Measurements from ENCODE around the gene DOCK9.

The DOCK9 gene

DNA sequence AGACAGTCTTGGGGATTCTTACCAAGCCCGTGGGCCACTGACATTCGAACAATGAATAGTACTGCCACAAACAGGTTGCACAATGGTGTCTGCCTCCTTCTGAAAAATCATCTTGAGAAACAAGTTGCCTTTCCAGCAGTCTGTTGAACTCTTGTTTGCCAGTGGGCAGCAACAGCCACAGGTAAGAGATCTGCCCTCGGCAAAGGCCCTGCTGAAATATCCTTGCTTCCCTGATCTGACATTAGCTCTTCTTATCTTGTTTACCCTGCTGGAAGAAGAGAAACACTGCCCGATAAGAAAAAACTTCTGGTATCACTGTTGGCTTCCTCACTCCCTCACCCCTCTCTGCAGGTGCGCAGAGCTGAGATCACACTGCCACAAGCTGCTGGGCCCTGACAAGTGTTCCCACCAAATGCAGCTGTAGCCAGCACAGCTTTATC lies 2.0 kb downstream of the DOCK9 start:
- DNase-seq (ENCODE audit: low read depth, low spot score): no peak

DNA sequence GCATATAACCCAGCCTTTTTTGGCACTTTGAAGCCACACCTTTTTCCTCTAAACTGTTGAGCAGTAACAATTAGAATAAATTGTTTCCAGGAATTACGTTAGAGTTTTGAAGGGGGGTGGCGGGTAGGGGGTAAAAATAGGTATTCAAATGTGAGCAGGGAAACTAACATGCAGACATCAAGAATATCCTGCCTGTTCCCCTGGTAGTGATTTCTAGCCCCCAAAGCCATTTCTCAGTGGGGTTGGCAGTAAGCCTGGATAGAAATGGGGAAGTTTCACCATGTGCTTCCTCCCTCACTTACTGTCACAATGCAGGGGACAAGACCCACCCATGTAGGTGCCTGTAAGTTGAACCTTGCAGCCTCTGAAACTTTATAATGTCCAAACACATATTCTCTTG lies 3.8 kb downstream of the DOCK9 start:
- DNase-seq (ENCODE audit: low read depth, low spot score): no peak

DNA sequence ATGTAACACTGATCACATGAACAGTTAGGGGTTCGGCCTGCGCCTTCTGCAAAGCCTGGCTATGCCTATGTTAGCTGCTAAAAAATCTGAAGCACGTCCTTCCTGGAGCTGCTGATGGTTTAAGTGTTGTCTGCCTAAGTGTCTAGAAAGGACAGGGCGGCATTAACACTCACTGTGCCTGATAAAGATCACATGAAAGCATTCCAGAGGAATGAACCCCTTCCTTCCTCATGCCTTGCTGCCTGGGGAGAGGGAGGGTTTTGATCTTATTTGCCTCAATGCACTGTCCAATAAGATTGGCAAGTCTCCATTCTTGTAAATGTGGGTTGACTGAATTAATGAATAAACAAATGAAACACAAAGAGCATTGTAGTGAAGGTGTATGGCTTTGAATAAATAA lies 5.2 kb downstream of the DOCK9 start:
- DNase-seq (ENCODE audit: low read depth, low spot score): no peak

DNA sequence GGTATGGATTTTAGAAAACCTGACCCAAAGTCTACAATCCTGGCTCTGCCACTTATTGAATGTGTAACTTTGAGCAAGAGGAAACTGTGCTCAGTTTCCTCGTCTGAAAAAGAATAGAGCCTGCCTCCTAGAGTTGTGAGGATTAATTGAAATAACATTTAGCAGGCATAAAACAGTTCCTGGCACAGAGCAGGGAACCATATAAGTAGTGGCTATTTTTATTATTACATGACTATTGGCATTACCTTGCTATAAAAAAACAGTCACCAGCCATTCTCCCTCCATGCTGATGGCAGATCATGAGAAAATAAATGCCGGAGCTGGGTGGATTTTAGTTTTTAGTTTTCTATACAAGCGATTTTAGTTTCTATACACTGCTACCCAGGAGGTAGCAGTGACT lies 5.8 kb downstream of the DOCK9 start:
- no peak for DNase-seq (ENCODE audit: low read depth, low spot score)

DNA sequence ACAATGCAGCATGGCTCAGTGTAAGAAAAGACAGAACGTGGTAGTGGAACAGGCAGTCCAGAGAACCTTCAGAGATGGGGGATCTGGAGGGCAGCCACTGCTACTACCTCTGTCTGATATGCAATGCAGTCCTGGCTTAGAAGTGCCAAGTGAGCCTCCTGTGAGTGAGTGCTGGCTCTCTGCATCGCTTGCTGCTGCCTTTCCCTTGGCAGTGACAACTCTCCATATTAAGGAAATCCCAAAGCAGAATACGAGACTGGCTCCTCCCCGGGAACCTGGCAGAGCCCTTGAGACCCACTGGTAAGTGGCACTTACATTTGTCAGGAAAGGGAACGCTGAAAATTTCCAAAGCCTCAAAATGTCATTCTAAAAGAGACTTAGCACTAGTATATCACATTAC lies 7.5 kb downstream of the DOCK9 start:
- no peak for DNase-seq (ENCODE audit: low read depth, low spot score)

DNA sequence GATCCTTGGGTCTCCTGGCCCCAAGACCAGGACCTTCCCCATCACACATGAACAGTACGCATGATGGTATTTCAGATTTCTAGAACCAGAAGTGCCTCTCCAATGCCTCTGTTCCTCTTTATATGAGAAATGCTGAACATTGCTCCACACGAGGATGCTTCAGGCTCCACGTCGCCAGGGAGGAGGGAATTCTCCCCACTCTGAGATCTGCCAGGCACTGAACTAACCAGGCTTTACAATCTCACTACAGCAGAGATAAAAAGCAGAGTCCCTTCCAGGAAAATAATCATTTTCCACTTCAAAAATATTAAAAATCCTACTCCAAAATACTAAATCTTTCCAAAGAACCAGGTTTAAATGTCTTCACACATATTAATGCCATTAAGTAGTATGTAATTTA lies 10.4 kb downstream of the DOCK9 start:
- DNase-seq (ENCODE audit: low read depth, low spot score): no peak

DNA sequence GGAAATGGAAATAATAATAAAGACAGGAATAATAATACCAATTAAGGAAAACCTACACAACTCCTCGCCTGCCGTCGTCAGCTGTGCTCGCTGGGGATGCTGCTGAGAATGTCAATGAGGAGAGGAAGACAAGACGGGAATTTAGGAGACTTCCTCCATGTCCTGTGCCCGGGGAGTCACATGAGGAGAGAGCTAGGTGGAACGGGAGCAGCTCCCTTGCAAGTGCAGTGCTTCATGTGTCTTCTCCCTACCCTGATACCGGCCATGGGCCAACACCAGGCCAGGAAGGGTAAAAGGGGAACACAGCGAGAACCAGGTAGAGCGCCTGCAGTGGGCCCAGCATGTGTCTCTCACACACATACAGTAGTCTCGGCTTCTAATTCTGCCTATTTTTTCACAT lies 11.8 kb downstream of the DOCK9 start:
- DNase-seq (ENCODE audit: low read depth, low spot score): no peak

DNA sequence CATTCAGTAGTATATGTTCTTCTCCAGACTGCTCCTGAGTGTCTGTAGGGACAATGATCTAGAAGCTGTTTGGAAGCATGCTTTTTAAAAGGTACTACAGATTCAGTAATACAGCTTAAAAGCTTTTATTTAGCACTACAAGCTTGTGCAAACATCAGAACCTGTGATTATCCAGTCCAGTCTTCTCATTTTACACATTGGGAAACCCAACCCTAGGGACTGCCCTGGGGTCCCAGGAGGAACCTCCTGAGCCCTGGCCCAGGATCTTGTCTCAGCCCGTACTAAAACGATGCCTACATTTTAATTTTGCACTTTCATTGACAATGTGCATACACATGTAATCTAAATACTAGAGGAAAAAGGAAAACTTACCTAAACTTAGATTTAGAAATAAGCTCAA lies 12.5 kb downstream of the DOCK9 start:
- DNase-seq (ENCODE audit: low read depth, low spot score): no peak

DNA sequence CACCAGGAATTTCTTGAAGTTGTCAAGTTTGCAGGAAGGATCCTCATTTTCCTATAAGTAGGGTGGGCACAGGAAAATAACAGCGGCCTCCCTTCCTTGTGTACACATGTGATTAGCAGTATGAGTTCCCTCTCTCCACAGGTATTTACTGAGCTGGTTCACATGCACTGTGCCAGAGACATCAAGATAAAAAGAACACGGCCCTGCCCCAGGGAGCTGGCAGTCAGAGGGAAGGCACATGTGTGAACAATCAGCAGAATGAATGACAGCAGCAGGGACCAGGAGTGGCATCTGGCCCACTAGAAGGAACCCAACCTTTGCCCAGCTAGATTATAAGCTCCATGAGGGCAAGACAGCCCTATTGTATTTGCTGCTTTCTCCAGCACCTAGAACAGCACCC lies 13.9 kb downstream of the DOCK9 start:
- DNase-seq (ENCODE audit: low read depth, low spot score): no peak

DNA sequence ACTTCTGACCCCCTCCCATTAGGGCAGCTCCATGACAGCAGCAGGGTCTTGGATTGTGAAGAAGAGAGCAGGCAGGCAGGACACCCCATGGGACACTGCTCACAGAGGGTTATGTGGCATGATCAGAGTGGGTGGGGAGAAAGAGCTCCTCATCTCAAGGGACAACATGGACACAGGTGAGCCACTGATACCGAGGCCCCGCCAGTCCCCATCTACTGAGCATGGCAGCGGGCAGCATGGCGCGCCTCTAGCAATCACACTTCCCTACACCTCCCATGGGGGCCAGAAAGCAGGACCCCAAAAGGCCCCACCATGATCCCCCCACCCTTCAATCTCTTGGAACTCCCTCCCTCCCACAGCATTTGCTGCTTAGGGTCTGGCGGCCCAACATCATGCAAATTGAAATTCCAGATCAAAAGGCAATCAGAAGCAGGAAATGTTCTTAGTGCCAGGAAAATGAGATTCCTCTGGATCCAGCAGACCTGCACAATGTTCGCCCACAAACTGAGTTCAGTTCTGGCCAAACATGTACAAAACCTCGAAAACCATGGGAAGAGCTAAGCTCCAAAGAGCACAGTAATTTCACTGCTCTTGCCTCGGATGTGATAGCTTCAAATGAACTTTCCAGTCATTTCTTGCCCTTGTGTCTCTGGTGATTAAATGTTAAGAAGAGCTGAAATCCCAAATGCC lies 14.8 kb downstream of the DOCK9 start:
- DNase-seq (ENCODE audit: low read depth, low spot score): no peak

DNA sequence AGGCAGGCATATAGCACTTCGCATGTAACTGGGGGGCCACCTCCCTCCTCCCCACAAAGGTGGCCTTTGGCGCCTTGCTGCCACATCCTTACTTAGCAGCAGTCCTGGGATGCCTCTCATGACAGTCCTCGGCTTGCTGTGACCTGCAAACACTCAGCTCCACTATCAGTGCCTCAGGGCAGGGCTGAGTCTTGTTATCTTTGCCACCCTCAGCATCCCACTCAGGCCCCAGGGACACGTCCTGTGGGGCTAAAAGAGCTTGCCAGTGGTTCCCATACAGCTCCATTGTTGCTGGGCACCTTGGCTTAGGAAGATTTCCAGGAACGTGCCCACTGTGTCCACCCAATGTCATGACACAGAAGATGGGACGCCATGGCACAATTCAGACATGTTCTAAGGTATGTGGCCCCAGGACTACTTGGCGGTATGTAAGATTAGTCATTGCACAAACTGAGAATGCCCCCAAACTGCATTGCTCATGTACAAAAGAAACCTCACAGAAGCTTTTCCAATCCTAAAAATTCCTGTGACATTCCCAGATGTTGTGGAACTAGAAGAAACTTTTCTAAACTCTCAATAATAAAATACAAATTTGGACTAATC lies 16.3 kb downstream of the DOCK9 start:
- DNase-seq (ENCODE audit: low read depth, low spot score): no peak

DNA sequence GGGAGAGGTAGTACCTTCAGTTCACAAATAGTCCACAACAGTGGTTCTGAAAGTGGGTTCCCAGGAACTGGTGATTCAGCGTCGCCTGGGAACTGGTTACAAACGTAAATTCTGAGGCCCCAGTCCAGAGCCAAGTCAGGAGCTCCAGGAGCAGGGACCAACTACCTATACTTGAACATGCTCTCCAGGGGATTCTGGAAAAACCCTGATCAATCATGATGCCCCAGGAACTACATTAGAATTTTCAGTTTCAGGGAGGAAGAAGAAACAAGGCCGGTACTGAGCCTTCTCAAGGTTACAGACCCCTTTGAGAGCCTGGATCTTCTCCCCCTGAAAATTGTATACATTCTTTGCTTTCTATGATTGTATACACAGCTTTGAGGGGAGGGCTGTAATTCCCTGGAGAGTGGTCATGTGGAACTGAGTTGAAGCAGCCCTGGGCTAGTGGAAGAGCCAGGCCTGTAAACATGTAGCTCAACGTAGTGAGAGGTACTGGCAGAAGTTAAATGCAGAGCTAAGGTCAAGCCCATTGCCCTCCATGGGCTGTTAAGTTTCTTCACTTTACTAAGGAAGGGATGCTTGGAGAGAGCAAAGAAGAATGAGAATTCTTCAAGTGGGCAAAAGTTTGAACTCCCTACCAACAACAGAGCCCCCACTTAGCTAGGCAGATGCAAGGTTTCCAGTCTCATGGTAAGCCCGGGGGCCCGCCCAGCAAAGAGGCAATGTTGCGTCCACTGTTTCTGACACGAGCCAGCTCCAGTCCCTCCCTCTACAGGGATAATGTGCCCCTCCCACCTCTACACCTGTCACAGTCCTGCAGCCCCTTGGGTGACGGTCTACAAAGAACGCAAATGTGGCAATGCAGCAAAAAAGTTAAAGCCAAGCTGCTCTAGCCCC lies 17.0 kb downstream of the DOCK9 start:
- DNase-seq (ENCODE audit: low read depth, low spot score): no peak

DNA sequence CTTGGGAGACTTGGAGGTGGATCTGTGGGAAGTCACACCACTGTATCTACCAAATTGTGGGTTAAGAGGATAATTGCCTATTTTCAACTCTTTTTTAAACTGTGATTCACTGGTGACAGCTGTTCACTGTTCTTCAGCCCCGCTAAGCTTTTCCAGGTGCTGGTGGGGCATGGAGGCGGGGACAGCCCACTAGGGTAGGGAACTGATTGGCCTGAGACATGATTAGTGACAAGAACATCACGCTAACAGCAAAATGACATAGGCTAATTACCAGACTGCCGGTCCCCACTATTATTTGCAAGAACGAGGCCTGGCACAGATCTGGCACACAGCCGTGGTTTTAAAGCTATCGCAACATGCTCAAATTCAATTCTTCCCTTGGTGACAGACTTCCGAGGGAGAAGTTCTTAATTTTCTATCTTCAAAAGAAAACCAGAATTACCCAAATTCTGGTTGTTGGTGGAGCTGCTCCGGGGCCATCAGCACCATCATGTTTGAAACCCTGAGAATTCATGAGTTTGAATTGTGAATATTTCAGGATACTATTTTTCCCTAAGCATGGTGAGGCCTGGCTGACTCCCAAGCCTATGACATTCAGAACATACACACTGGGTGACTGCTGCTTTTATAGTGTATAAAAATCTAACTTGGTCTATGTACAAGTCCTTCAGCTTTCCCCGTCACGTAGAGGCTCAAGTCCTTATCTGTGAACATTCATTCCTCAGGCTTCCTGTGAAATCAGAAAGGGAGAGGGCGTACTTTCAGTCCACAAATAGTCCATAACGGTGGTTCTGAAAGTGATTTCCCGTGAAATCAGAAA lies 17.9 kb downstream of the DOCK9 start:
- DNase-seq (ENCODE audit: low read depth, low spot score): no peak

DNA sequence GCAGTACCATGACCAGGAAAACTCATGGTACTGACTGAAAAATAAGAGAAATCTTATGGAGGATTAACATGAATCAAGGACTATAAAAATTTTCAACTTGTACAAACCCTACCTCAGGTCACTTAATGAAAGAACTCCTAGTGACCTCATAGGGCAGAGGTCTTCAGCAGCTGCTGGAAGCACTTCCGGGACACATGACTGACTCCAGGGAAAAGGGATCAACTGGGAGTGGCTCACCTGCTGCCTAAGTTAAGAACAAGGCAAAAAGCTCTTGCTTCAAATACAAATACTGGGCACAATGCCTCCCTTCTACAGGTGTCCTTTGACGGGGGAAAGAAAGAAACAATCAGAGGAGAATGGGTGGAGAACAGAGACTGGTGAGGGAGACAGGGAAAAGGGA lies 18.6 kb downstream of the DOCK9 start:
- no peak for DNase-seq (ENCODE audit: low read depth, low spot score)

DNA sequence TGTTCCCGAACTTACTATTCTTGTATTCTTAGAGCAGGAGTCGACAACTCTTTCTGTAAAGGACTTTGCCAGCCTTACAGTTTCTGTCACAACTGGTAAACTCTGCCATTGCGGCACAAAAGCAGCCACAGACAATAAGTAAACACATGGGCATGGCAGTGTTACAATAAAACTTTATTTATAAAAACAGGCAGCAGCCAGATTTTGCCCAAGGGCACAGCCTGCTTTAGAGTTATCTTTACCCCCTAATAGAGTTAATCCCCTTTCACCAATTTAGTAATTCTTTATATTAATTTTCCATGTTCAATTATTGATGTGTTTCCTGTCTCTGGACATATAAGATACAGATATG lies 19.4 kb downstream of the DOCK9 start:
- no peak for DNase-seq (ENCODE audit: low read depth, low spot score)

DNA sequence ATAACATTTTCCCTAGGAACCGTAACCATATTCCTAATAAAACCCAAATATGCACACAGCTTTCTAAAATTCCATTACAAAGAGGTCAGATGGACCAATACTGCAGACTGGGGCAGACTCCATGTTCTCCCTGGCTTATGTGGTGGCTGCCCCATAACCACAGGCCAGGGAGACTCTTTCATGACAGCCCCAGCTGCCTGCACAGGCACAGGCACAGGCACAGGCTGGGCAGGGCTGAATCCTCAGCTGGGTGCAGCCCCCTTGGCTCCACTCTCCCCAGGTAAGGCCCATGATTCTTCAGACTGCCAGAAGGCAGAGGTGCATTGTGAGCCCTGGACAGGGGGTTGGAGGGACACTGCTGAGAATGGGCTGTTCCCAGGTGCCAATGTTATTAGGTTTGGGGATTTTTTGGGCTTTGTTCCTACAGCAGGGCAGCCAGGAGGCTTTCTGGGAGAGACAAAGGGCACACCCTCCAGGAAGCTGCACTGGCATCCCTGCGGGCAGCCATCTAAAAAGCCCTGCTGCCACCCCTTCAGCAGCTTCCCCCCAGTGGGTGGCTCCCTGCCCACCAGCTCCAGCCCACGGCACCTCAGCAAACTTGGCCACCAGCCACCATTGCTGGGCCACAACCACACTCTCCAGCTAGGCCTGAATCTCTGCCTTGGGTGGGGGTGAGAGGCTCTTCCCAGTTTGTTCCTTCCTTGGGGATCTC lies 20.0 kb downstream of the DOCK9 start:
- DNase-seq (ENCODE audit: low read depth, low spot score): no peak

DNA sequence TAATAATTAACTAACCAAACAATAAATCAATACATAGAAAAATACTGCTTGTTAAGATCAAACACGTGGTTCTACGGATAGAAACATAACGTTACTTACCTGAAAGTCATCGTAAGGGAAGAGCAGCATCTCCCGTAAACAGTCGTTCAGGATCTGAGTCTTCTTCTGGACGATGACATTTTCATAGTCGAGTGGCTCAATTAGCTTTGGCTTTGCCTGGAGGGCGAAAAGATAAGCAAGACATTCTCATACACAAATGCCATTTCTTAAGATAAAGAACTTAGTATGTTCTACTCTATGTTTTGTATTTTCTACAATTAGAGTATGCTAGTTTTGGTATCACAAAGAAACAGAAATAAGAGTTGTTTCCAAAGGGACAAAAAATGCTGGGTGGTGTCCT lies 22.5 kb downstream of the DOCK9 start:
- no peak for DNase-seq (ENCODE audit: low read depth, low spot score)

DNA sequence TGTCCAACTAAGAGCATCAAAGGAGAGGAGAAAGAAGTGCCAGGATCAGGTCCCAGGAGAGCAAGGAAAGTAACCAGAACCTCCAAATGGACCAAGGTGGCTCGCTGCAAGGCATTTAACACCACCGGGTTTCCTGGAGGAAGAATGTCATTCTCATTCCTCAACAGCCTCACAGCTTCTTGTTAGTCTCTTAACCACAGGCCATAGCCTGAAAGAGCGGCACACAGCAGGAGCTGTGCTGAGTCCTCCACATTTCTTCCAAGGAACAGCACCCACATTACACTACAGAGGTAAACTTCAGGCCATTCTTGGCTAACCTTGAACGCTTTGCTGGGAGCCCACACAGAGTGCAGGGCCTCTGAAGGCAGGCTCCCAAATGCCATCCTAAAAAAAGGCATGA lies 23.6 kb downstream of the DOCK9 start:
- no peak for DNase-seq (ENCODE audit: low read depth, low spot score)

DNA sequence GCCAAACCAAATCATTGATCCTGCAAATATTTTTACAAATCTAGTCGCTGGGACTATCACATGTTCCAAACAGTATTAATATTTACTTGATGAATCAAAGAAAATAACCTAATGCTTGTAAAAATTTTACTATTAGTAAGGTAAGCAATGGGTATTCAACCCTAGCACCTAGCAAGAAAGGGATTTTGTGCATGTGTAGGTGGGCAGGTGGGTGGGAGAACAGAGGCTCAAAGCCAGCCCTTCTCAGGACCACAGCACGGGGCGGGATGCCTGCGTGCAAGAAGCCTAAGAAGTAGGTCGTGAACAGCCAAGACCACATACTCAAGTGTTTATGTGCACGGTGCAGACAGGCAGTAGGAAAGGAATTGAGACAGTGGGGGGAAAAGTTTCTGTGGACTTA lies 26.6 kb downstream of the DOCK9 start:
- DNase-seq (ENCODE audit: low read depth, low spot score): no peak

DNA sequence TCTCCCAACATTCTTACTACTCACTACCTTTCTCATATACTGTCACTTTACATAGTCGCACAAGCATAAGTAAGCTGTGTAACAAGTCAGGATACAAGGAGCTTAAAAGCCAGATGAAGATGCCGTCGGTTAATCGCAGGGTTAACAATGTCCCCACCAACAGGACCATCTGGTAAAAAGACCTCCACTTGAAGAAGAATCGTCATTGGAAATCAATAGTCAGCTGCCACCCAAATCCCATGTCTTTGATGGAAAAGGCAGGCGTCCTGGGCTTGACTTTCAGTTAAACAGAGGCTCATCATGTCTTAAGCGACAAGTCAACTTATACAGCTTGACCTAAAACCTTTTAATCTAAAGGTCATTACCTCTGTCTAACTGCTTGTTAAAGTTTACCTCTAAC lies 27.2 kb downstream of the DOCK9 start:
- DNase-seq (ENCODE audit: low read depth, low spot score): no peak

DNA sequence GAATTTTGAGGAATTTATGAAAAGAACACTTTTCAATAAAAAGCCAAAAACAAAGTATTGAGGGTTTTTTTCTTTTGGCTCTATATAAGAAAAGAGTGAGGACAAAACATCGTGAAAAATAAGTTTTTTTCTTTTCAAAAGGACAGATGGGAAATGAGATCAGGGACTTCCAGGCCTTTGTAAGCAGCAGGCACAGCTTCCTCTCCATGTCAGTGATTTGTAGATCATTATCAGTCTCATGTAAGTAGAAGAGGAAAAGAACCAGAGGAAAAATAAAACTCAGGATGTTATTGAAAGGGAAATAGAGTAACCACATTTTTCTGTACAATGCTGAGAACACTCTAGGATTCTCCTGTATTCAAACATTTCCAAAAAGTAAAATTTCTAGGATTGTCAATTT lies 29.9 kb downstream of the DOCK9 start:
- DNase-seq (ENCODE audit: low read depth, low spot score): no peak

All from smooth muscle cell of the brain vasculature (primary cell).